GM18951 (cell line): ENCODE data around the gene UTP20.

Source experiments
- POLR2A ChIP-seq: IDR thresholded peaks from 4 replicates; pipeline ENCODE4 v1.6.1; 2011; ENCODE audit warnings: mild to moderate bottlenecking; ENCODE audit not compliant: insufficient read length, insufficient read depth; ENCODE audit errors: extremely low read depth
- in situ Hi-C: fragments of 300-500 bp; cut with MboI; formaldehyde crosslinking; loops from one replicate; pipeline ENCODE4 v1.12.0; 2022; ENCODE audit warnings: low sequenced_read_pairs, mixed read lengths, inconsistent platforms; ENCODE audit not compliant: unreplicated experiment

The UTP20 gene

DNA sequence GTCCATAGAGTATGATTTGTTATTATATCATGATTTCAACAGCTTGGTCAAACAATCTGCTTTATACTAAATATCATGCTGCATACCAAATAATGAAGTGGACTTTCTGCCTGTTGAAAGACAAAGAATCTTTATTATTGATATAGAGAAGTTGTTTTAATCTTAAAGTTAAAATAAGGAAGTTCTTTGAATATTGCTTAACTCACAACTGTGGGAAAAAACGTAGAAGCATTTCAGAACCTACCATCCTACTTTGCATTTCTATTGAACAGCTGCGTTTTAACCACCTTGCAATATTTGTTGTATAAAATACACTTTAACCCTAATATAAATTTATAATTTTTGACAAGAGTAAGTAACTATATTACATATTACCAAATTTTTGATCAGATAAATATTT, 150.6 kb downstream of the UTP20 start:
- in situ Hi-C loops: no loop called here
- TF ChIP-seq POLR2A: no peak

DNA sequence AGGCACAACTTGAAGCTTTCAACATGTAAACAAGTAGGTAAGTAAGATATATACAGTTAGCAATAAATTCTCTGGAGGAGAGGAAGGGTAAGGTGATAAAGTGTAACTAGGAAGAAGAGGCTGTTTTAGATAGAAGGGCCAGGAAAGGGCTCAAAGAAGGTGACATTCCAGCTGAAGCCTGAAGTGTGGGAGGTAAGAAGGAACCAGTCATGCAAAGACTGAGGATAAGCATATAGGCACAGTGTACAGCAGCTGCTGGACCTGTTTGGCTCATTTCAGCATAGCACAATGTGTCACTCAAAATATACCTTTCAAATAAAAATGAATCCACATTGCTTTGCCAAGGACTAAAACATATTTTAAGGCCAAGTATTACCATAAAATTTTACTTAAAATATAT, 156.2 kb downstream of the UTP20 start:
- in situ Hi-C loops: no loop called here
- TF ChIP-seq POLR2A: no peak
